DND-41 (cell line): ENCODE data around the gene KNDC1.

Source experiments
- ATAC-seq: fragments of 200-7000 bp; cut with Tn5 transposase; 3 replicates; pipeline ENCODE4 v1.9.1; 2021; ENCODE audit warnings: low read depth; ENCODE audit not compliant: insufficient read depth
- DNase-seq: peaks from one replicate; pipeline ENCODE4 v3.0.0-alpha.2; 2020
- H2AFZ ChIP-seq: 2 replicates; pipeline ENCODE4 v1.6.0; 2012; ENCODE audit warnings: low read depth, low read length
- H3K27ac ChIP-seq: 2 replicates; pipeline ENCODE4 v1.5.1; 2012; ENCODE audit warnings: low read length, inconsistent platforms
- H3K27me3 ChIP-seq: fragments of 200-600 bp; sonication (generic); 2 replicates; pipeline ENCODE4 v1.6.0; 2012; ENCODE audit warnings: low read length, mild to moderate bottlenecking, inconsistent platforms; ENCODE audit not compliant: insufficient read depth, poor library complexity
- H3K36me3 ChIP-seq: 2 replicates; pipeline ENCODE4 v1.5.1; 2012; ENCODE audit warnings: low read length, inconsistent platforms; ENCODE audit not compliant: insufficient read depth
- H3K4me1 ChIP-seq: 2 replicates; pipeline ENCODE4 v1.5.1; 2012; ENCODE audit warnings: mild to moderate bottlenecking, low read length; ENCODE audit not compliant: insufficient read depth
- H3K4me2 ChIP-seq: 2 replicates; pipeline ENCODE4 v1.6.0; 2012; ENCODE audit warnings: mild to moderate bottlenecking, moderate library complexity, low read length, inconsistent platforms; ENCODE audit not compliant: insufficient read depth
- H3K4me3 ChIP-seq, 2 experiments: fragments of 200-600 bp in 1 of 2; shearing (Covaris generic) in 1 of 2; 2 replicates each; pipeline ENCODE4 v1.5.1; 2012 to 2016; ENCODE audit warnings: inconsistent platforms in 2 of 2, low read length in 2 of 2, mild to moderate bottlenecking in 2 of 2, low read depth in 1 of 2, moderate library complexity in 1 of 2
- H3K79me2 ChIP-seq: 2 replicates; pipeline ENCODE4 v1.6.0; 2012; ENCODE audit warnings: low read length, inconsistent platforms; ENCODE audit not compliant: insufficient read depth
- H3K9ac ChIP-seq: 2 replicates; pipeline ENCODE4 v1.6.0; 2012; ENCODE audit warnings: low read depth, mild to moderate bottlenecking, inconsistent platforms, low read length, moderate library complexity
- H3K9me3 ChIP-seq: 2 replicates; pipeline ENCODE4 v1.5.1; 2012; ENCODE audit warnings: low read length, moderate library complexity, mild to moderate bottlenecking, inconsistent platforms; ENCODE audit not compliant: insufficient read depth, severe bottlenecking
- H4K20me1 ChIP-seq: 2 replicates; pipeline ENCODE4 v1.6.0; 2012; ENCODE audit warnings: low read length; ENCODE audit not compliant: insufficient read depth
- EZH2 ChIP-seq: IDR thresholded peaks from 3 replicates; pipeline ENCODE4 v1.6.1; 2012; ENCODE audit warnings: borderline replicate concordance, low read depth, mild to moderate bottlenecking, moderate library complexity, low read length, inconsistent platforms; ENCODE audit not compliant: severe bottlenecking
- TF ChIP-seq, protein P1 (sequence below): IDR thresholded peaks from 2 replicates; pipeline ENCODE4 v1.5.1; 2012; ENCODE audit warnings: borderline replicate concordance, low read length, moderate library complexity, mild to moderate bottlenecking; ENCODE audit not compliant: poor library complexity, severe bottlenecking; ENCODE audit errors: extremely low read depth

Gene KNDC1

DNA sequence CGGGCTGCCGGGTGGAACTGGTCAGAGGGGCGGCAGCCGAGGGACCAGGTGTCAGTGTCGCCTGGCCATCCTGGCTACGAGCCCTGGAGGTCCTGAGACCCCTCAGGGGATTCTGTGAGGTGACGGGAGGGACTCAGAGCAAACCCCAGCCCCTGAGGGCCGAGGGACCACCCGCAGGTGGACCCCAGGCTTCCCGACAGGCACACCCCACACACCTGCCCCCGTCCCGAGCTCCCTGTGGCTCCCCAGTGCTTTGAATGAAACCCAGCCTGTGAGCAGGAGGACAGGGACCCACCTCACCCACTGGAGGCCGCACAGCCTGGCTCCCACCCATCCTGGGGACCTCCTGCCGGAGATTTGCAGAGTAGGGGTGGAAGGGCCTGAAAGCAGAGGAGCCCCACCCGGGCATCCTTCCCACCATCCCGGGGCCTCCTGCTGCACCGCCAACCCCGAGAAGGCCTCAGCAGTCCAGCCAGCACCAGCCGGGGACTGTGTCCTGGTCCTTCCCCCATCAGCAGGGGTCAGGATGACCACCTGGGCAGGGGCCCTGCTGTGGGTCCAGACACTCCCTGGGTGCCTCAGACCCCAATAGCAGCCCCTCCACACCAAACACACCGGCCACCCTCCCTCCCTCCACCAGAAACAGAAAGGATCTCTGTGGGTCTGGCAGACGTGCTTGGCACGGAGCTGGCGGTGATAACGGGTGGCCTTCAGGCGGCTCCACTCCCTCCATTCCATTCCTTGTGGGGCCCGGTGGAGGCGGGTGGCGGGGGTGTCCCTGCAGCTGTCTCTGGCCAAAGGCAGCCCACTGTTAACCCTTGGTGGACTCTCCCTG is 91.6 kb downstream of the KNDC1 start:
- no peak for ATAC-seq
- H3K4me2 ChIP-seq = no peak overlapping the region
- H3K4me3 ChIP-seq = no peak overlapping the region
- H3K27ac ChIP-seq = no peak overlapping the region
- H3K9me3 ChIP-seq = no peaks in the 10 kb centered on the region
- H3K36me3 ChIP-seq = no peaks in the 10 kb centered on the region
- H3K9ac ChIP-seq = no peak overlapping the region
- no peaks in the 10 kb centered on the region for H3K79me2 ChIP-seq
- DNase-seq = no peak
- H3K4me1 ChIP-seq = no peaks in the 10 kb centered on the region
- H4K20me1 ChIP-seq = no peaks in the 10 kb centered on the region
- H2AFZ ChIP-seq = no peak overlapping the region
- no peak for TF ChIP-seq EZH2
- TF ChIP-seq, protein P1, sequence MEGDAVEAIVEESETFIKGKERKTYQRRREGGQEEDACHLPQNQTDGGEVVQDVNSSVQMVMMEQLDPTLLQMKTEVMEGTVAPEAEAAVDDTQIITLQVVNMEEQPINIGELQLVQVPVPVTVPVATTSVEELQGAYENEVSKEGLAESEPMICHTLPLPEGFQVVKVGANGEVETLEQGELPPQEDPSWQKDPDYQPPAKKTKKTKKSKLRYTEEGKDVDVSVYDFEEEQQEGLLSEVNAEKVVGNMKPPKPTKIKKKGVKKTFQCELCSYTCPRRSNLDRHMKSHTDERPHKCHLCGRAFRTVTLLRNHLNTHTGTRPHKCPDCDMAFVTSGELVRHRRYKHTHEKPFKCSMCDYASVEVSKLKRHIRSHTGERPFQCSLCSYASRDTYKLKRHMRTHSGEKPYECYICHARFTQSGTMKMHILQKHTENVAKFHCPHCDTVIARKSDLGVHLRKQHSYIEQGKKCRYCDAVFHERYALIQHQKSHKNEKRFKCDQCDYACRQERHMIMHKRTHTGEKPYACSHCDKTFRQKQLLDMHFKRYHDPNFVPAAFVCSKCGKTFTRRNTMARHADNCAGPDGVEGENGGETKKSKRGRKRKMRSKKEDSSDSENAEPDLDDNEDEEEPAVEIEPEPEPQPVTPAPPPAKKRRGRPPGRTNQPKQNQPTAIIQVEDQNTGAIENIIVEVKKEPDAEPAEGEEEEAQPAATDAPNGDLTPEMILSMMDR = no peak
- no peaks in the 10 kb centered on the region for H3K27me3 ChIP-seq

DNA sequence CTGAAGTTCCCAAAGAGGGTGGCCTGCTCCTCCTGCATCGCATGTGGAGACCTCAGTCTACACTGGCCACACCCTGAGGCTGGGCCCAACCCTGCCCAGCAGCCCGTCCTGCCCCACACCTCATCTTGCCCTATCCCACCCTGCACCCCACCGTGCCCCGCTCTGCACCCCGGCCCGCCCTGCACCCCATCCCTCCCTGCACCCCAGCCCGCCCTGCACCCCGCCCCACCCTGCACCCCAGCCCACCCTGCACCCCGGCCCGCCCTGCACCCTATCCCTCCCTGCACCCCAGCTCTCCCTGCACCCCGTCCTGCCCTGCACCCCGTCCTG is 92.2 kb downstream of the KNDC1 start:
- Histone ChIP-seq H3K4me1 (no peaks in the 10 kb centered on the region), H3K27me3 (no peaks in the 10 kb centered on the region), H3K4me2 (no peak overlapping the region), H3K79me2 (no peaks in the 10 kb centered on the region), H3K27ac (no peak overlapping the region), H3K4me3 (no peak overlapping the region), H3K36me3 (no peaks in the 10 kb centered on the region), H2AFZ (no peak overlapping the region), H3K9ac (no peak overlapping the region), H3K9me3 (no peaks in the 10 kb centered on the region), H4K20me1 (no peaks in the 10 kb centered on the region)
- DNase-seq (no peak), ATAC-seq (no peak)
- TF ChIP-seq, protein P1 = no peak
- no peak for TF ChIP-seq EZH2

DNA sequence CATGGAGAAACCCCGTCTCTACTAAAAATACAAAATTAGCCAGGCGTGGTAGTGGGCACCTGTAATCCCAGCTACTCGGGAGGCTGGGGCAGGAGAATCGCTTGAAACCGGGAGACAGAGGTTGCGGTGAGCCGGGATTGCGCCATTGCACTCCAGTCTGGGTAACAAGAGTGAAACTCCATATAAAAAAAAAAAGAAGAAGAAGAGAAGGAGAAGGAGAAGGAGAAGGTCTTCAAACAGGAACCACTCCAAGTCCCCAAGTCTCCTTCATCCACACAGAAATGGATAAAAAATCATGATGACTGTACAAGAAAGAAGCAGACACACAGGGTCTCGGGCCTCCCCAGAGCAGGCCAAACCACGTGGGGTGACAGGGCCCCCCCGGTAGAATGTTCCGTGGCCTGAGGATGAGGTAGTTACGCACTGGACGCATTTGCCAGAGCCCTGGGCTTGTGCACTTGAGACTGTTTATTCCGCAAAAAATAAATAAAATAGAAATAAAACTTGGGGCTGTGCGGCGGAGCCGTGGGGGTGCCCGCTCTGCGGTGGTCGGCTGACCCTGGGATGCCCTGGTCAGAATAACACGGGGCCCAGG is 93.4 kb downstream of the KNDC1 start:
- ATAC-seq = no peak
- peaks cover 9% of the 10 kb centered on the region for H4K20me1 ChIP-seq
- no peak for TF ChIP-seq EZH2
- TF ChIP-seq, protein P1 = no peak
- H3K79me2 ChIP-seq = no peaks in the 10 kb centered on the region
- no peak overlapping the region for H3K27ac ChIP-seq
- H3K36me3 ChIP-seq = no peaks in the 10 kb centered on the region
- no peak overlapping the region for H3K9ac ChIP-seq
- H3K9me3 ChIP-seq = no peaks in the 10 kb centered on the region
- H3K4me2 ChIP-seq = no peak overlapping the region
- H3K27me3 ChIP-seq = no peaks in the 10 kb centered on the region
- no peak overlapping the region for H2AFZ ChIP-seq
- H3K4me3 ChIP-seq = no peak overlapping the region
- no peak for DNase-seq
- peaks cover 10% of the 10 kb centered on the region for H3K4me1 ChIP-seq
